Ammon's horn (tissue), 1 donor: ENCODE data around the gene FSCN2.

Source experiments
- DNase-seq: peaks from one replicate; pipeline ENCODE4 v3.0.0-alpha.2; 2016; ENCODE audit warnings: low spot score

FSCN2 gene

GRCh38 chr17:81527591-81528383 is at the start of gene FSCN2:
Gene FSCN2 (plus strand): TSS chr17:81528377. CDS start chr17:81528532, 155 bp downstream.
- no peak for DNase-seq

DNA sequence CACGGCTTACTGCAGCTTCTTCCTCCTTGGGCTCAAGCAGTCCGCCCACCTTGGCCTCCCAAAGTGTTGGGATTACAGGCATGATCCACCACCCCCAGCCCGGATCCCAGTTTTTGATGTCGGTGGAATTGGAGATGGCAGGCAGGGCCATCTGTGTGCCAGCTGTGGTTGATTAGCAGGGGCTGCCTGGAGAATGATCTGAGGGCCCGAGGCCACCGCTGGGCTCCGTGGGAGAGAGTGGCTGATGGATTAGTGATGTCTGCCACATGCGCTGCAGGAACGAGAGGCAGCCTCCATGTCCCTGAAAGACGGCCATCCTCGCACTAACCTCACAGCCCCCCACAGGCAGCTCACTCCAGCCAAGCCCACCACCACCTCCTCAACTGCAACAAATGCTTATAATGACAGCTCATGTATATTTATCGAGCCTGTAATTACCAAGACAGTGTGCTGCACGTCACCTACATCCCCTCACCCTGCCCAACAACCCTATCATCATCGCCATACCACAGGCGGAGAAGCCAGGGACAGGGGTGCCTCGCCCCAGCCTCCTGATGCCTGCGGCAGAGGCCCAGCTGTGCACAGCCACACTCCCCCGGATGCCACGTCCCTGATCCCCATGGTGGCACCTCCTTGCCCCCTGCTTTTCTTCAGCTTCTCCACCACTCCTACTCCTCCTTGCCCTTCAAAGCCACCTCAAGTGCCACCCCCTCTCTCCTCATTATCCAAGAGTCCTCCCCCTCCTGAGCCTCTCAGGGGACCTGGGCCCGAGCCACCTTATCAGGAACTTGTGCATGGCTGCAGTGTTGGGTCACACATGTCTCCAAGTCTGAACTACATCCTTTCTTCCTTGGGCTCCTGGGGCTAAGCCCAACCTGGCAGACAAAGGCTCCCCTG is 48.8 kb upstream of the FSCN2 start:
- DNase-seq = no peak

GRCh38 chr17:81480140-81481072 is 47.8 kb upstream of the FSCN2 start:
- no peak for DNase-seq

GRCh38 chr17:81481073-81481799 is 46.9 kb upstream of the FSCN2 start:
- DNase-seq = peak; percentile 84

GRCh38 chr17:81481815-81482505 is 46.2 kb upstream of the FSCN2 start:
- DNase-seq = no peak

DNA sequence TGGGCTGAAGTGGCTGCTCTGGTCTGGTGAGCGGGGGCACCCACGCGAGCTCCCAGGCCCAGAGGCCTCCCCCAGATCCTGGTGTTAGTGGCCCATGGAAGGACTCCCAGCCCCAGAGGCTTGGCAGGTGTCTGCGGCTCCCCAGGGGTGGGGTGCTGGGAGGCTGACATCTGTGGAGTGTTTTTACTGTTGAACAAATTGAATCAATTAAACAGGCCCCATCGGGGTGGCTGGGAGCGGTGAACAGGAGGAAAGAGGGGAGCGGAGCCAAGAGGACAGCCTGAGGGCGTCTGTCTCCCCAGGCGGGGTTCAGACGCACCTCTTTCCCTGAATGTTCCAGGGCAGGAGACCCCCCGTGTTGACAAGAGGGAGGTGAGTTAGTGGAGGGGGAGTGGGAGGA is 45.5 kb upstream of the FSCN2 start:
- no peak for DNase-seq

- DNase-seq = no peak
These were observed 44.9 kb upstream of the FSCN2 start for GRCh38 chr17:81483085-81483861.

DNA sequence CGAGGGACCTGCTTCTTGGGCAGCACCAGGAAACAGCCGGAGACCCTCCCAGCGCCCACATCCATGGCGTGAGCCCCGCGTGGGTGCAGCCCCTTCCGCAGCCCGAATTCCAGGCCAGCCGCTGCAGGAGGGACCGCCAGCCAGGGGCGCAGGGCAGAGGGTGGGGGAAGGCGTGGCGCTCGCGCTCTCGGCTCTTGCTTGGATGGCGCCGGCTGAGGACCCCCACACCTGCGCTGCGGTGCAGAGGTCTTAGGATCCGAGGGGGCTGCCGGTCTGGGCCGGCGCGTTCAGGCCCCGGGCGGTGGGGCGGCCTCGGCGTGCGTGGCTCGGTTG is 44.3 kb upstream of the FSCN2 start:
- no peak for DNase-seq

DNA sequence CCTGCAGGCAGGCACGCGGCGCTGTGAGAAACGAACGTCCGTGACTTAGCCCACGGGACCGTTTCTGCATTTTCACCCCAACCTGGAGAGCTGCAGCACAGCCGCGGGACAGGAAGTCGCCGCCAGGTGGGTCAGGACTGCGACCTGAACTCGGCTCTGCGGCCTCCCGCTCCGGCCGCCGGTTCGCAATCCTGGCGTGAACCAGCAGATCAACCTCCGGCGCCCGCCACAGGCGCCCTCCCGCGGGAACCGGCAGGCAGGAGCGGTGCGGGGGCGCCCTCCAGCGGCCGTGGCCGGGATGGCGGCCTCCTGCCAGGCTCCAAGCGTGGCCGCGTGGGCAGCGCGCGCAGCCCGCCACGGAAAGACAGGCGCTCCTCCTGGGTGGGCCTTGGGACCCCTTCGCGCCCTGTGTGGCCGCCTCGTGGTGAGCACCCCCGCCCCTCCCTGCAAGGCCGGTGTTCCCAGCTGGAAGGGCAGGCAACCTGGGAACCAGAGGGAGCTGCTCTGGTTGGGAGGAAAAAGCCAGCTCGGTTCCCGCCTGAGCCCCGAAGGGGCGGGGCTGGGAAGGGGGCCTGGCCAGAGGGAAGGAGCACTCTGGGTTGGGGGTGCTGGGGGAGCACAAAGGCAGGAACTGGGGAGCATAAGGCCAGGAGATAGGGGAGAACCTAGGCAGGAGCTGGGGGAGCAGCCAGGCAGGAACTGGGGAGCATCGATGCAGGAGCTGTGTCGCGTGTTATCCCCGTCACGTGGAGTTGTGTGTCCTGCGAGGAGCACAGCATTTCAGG is 43.8 kb upstream of the FSCN2 start:
- DNase-seq = peak; percentile 86

- DNase-seq = no peak
These were observed 41.9 kb upstream of the FSCN2 start for GRCh38 chr17:81486199-81486810.

GRCh38 chr17:81487089-81487486 is 41.1 kb upstream of the FSCN2 start:
- no peak for DNase-seq

DNA sequence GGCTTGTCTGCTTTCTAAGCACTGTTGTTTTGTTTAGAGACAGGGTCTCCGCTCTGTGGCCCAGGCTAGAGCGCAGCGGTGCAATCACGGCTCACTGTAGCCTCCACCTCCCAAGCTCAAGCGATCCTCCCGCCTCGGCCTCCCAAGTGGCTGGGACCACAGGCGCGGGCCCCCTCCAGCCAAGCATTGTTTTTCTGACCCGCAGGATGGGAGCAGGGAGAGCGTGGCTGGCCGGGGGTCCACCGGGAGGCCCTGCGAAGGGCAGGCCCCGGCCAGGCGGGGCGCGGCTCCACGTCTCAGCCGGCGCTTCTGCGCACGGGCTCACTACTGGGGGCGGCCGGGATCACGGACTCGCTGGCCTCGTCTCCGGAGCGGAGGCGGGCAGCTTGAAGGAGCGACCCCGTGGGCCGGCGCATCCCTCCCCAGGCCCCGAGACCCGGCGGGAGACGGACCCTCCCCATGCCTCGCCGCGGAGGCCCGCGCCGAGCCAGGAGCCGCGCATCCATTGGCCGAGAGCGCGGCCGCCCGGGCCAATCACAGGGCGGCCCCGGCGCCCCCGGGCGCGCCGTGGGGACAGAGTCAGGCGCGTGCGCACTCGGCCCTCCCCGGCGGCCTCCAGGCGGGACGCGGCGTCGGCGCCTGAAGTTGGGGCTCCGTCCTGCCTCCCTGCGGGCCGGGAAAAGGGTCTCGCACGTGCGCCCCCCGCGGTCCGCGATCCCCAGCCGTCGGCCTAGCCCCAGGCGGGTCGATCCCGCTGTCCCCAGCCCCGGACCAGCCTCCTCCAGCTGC is 40.5 kb upstream of the FSCN2 start:
- DNase-seq = peak; percentile 69

- DNase-seq = no peak
These were observed 39.8 kb upstream of the FSCN2 start for GRCh38 chr17:81488276-81488860.

- no peak for DNase-seq
These were observed 38.9 kb upstream of the FSCN2 start for GRCh38 chr17:81489012-81489997.

- no peak for DNase-seq
These were observed 37.9 kb upstream of the FSCN2 start for GRCh38 chr17:81489998-81490992.
